Endothelial cell (in vitro differentiated cells): Measurements from ENCODE around the gene FLRT2. TPM values are rescaled to one million over a fixed set of nuclear protein-coding genes. Genes with fewer than 3 reads are reported as not detected.

ENCODE experiments used
- DNase-seq: peaks from one replicate; pipeline ENCODE4 v3.0.0; 2021; ENCODE audit warnings: low spot score
- H3K27ac Mint-ChIP-seq: one replicate; pipeline ENCODE4 v1.8.0; 2021; ENCODE audit warnings: mixed read lengths, inconsistent platforms; ENCODE audit not compliant: unreplicated experiment
- H3K27me3 Mint-ChIP-seq: one replicate; pipeline ENCODE4 v1.8.0; 2021; ENCODE audit warnings: mild to moderate bottlenecking, moderate library complexity, mixed read lengths, inconsistent platforms; ENCODE audit not compliant: unreplicated experiment
- H3K36me3 Mint-ChIP-seq: one replicate; pipeline ENCODE4 v1.8.0; 2021; ENCODE audit warnings: mild to moderate bottlenecking, low read depth, mixed read lengths, inconsistent platforms; ENCODE audit not compliant: unreplicated experiment
- H3K4me1 Mint-ChIP-seq: one replicate; pipeline ENCODE4 v1.8.0; 2021; ENCODE audit warnings: mild to moderate bottlenecking, mixed read lengths, inconsistent platforms; ENCODE audit not compliant: unreplicated experiment
- H3K4me3 Mint-ChIP-seq: one replicate; pipeline ENCODE4 v1.8.0; 2021; ENCODE audit warnings: mild to moderate bottlenecking, mixed read lengths, inconsistent platforms; ENCODE audit not compliant: unreplicated experiment
- H3K9me3 Mint-ChIP-seq: one replicate; pipeline ENCODE4 v1.8.0; 2021; ENCODE audit warnings: mixed read lengths, inconsistent platforms; ENCODE audit not compliant: unreplicated experiment
- CTCF ChIP-seq: fragments of 200-600 bp; sonication (generic); IDR thresholded peaks from one replicate; pipeline ENCODE4 v1.5.0; 2021; ENCODE audit warnings: antibody characterized with exemption; ENCODE audit not compliant: unreplicated experiment
- total RNA-seq: library from RNA; stranded (reverse); fragmentation: NEBNext Ultra II Directional; extraction: Animal tissue kit (Norgen Biotek cat#: 25700); gene quantifications from one replicate; pipeline ENCODE4 v1.2.1, GENCODE V29; 2021; ENCODE audit not compliant: unreplicated experiment

Gene FLRT2
- total RNA-seq, 1 donor from 2014 or later: 7.8 TPM

- no peak for DNase-seq
- H3K4me3 Mint-ChIP-seq: no peak overlapping the region
- H3K36me3 Mint-ChIP-seq: no peaks in the 10 kb centered on the region
- no peaks in the 10 kb centered on the region for H3K27me3 Mint-ChIP-seq
- H3K9me3 Mint-ChIP-seq: no peaks in the 10 kb centered on the region
- H3K27ac Mint-ChIP-seq: no peak overlapping the region
- TF ChIP-seq CTCF: no peak
- no peaks in the 10 kb centered on the region for H3K4me1 Mint-ChIP-seq
Measured at GRCh38 chr14:85625925-85626585, 96.1 kb downstream of the FLRT2 start.

- DNase-seq: no peak
- Mint-ChIP-seq H3K27ac (no peak overlapping the region), H3K4me1 (no peaks in the 10 kb centered on the region)
Measured at GRCh38 chr14:85634205-85634604, 104.3 kb downstream of the FLRT2 start.

GRCh38 chr14:85644211-85644610, 114.3 kb downstream of the FLRT2 start:
- no peak for DNase-seq
- no peaks in the 10 kb centered on the region for H3K4me1 Mint-ChIP-seq
- TF ChIP-seq CTCF: no peak
- no peak overlapping the region for H3K4me3 Mint-ChIP-seq
- H3K9me3 Mint-ChIP-seq: no peaks in the 10 kb centered on the region
- no peaks in the 10 kb centered on the region for H3K36me3 Mint-ChIP-seq
- H3K27ac Mint-ChIP-seq: no peak overlapping the region
- no peaks in the 10 kb centered on the region for H3K27me3 Mint-ChIP-seq

More at GRCh38 chr14:85634205-85634604, 104.3 kb downstream of the FLRT2 start:
- no peaks in the 10 kb centered on the region for H3K9me3 Mint-ChIP-seq
- H3K36me3 Mint-ChIP-seq: no peaks in the 10 kb centered on the region
- H3K27me3 Mint-ChIP-seq: peaks cover 2% of the 10 kb centered on the region
- no peak for TF ChIP-seq CTCF
- H3K4me3 Mint-ChIP-seq: no peak overlapping the region

GRCh38 chr14:85653029-85653428, 123.1 kb downstream of the FLRT2 start:
- DNase-seq: no peak
- Mint-ChIP-seq H3K27ac (no peak overlapping the region), H3K4me3 (no peak overlapping the region), H3K36me3 (no peaks in the 10 kb centered on the region), H3K4me1 (no peaks in the 10 kb centered on the region), H3K27me3 (no peaks in the 10 kb centered on the region), H3K9me3 (no peaks in the 10 kb centered on the region)
- TF ChIP-seq CTCF: no peak

- no peak for TF ChIP-seq CTCF
- peaks cover 2% of the 10 kb centered on the region for H3K27me3 Mint-ChIP-seq
Measured at GRCh38 chr14:85660243-85660922, 130.4 kb downstream of the FLRT2 start.

More at GRCh38 chr14:85660243-85660922, 130.4 kb downstream of the FLRT2 start:
- Mint-ChIP-seq H3K27ac (no peak overlapping the region), H3K4me3 (no peak overlapping the region), H3K36me3 (no peaks in the 10 kb centered on the region), H3K4me1 (peaks cover 11% of the 10 kb centered on the region), H3K9me3 (no peaks in the 10 kb centered on the region)
- no peak for DNase-seq
